ENCODE measurements around the gene C4A.

- no peak for TF ChIP-seq USF2 (IDR thresholded peaks at IDR 0.05; ENCODE audit: low read depth, low read length)
- TF ChIP-seq POLR2A (IDR thresholded peaks at IDR 0.05; ENCODE audit: low read depth, low read length) = no peak
- no peak for TF ChIP-seq CTCF (conservative IDR thresholded peaks at IDR 0.05; ENCODE audit: low read depth, low read length)
- TF ChIP-seq CEBPB (IDR thresholded peaks at IDR 0.05; ENCODE audit: low read depth, low read length) = no peak
- no peak for TF ChIP-seq ELK1 (IDR thresholded peaks at IDR 0.05; ENCODE audit: borderline replicate concordance, low read depth, low read length)
- no peak for TF ChIP-seq RFX5 (IDR thresholded peaks at IDR 0.05; ENCODE audit: low read depth, low read length)
- TF ChIP-seq RAD21 (IDR thresholded peaks at IDR 0.05; ENCODE audit: low read length) = no peak
- TF ChIP-seq MXI1 (IDR thresholded peaks at IDR 0.05; ENCODE audit: borderline replicate concordance, low read depth, low read length) = no peak
- no peak for TF ChIP-seq FOS (IDR thresholded peaks at IDR 0.05; ENCODE audit: low read depth, low read length)
- TF ChIP-seq BHLHE40 (IDR thresholded peaks at IDR 0.05; ENCODE audit: low read depth, low read length) = no peak
Measured at GRCh38 chr6:31949926-31950548, 31.8 kb upstream of the C4A start.
